HG02943 (cell line): ENCODE results near the gene VILL.
A peak's percentile ranks its signal among the peaks of the same experiment; 100 is the strongest.
"Not testable (repeated sequence)": the region's sequence is repeated elsewhere in the genome, so short reads cannot be mapped to it uniquely, and the experiment has no call there.

ENCODE experiments used
- ATAC-seq: cut with Tn5 transposase; IDR thresholded peaks from one replicate; pipeline ENCODE4 v1.9.1; 2021; ENCODE audit warnings: mild to moderate bottlenecking, low read depth, moderate library complexity; ENCODE audit not compliant: unreplicated experiment

VILL gene

DNA sequence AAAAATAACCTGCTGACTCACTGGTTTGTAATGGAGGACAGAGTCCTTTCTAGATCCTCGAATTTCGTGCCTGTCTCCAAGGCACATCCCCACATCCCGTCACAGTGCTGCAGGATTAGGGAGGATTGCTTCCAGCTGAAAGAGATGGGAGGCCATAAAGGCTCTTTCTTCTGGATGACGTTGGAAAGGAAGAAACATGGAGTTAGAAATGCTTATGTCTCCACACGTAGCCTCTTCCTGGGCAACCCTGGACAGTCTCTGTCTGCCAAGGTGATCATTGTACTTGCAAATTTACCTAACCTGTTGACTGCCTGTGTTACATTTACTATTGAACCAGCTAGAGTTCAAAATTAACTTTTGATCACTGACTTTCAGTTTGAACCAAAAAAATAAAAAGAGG is 27.6 kb upstream of the VILL start:
- no peak for ATAC-seq

DNA sequence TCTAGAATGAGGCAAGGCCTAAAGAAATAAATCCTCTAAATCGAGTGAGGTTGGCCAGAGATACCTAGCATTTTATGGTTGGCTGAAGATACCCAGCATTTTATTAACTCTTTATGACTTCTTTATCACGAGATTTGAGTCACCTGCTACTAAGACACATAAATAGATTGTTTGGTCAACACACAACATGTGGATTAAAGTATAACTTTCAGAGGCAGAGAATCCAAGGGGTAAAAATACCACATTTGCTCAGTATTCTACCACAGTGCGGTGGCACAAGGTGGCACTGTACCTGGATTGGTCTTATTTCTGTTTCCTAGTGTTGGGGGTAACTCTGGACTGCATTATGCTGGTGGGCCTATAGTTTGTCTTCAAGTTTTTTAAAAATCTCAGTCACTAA is 27.0 kb upstream of the VILL start:
- no peak for ATAC-seq

DNA sequence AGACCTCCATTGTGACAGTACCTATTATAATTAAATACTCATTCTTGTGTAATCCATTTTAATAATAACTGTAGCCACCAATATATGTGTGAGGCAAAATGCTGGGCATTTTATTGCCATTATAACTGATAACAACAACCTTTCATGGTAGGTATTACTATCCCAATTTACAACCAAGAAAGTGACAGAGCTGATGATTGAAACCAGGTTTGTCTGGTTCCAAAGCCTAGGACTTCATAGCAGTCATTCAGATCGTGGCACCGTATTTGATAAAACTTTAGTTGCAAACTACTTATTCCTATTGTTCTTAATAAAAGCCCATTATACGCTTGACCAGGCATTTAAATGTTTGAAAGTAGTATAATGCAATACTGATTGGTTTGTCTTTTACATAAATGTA is 26.4 kb upstream of the VILL start:
- ATAC-seq = no peak

DNA sequence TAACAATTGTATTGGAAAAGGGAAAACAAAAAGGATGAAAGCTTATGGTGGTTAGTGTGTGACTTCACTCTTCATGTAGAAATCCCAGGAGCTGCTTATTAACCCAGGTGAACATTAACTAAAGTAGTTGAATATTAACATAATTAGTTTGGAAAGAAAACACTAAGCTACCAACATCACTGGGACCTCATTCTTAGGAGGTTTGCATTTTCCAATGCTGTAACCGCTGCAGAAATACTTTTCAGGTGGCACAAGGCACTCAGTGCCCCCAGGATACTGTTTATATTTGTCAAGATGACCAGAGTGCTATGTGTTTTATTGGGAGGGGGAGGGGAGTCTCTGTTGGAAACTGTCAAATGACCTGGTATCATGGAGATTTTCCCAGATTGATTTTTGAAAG is 25.9 kb upstream of the VILL start:
- ATAC-seq = no peak

DNA sequence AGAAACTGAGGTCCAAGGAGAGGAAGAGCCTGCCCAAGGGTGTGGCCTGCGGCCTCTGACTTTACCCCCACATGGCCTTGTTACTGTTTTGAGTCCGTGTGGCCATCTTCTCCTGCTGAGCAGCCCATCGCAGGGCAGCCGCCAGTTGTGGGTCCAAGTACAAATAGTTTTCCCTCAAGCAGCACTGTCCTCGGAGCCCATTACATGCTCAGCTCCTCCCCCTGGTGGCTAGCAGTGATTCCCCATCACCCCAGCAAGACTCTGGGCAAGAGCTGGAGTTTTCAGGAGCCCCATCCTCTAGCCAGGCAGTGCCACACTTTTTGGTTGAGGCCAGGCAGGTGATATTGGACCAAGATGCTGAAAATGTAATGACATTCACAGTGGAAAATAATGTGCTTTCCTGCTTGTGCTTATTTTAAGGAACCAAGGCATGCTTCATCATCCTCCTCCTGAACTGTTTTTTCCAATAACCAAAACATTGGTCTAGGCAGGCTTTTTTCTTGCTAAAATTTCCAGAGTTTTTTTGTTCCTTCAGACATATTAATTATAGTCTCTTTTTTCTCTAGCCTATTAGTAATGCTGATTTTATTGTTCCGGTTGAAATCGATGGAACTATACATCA is 23.2 kb upstream of the VILL start:
- peak; percentile 60 for ATAC-seq

DNA sequence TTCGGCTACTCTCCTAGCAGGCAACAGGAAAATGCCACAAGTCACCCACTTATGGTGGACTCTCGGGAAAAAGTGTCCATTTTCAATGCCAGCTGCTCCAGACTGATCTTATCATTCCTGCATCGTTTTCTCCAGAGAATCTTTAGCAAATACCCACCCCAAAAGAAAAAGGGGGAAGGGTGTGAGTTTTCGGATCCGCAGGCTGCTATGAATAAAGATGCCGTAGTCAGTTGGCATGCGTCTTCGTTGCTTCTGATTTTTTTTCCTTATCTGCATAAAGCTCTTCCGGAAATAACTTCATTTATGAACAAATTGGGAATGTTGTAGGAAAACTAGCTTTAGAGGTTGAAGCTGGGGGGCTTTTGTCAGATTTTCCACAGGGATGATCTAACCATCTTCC is 22.4 kb upstream of the VILL start:
- ATAC-seq = no peak

DNA sequence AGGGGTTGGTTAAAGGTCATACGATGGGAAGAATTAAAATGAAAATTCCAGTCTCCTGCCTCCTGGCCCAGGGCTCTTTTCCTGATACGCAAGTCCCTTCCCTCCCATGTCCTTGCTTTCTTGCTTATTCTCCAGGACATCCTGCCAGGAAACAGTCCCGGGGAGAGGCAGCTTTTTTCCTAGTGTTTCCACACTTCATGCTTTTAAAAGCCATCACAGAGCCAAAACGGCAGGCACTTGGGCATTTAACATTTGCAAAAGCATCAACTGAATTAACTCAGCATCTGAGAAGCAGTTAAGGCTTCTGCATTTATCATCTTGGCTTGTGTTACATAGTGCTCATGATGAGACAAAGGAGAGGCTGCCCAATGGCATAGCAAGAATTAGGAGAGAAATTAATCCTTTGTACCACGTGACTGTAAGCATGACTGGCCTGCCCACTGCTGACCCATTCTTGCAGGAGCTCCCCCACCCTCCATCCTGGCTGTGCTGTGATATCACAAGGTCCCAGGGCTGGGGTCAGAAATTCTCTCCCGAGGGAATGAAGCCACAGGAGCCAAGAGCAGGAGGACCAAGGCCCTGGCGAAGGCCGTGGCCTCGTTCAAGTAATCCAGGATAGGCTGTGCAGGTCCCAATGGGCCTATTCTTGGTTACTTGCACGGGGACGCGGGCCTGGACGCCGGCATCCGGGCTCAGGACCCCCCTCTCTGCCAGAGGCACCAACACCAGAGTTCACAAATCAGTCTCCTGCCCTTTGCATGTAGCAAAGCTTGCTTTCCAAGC is 21.6 kb upstream of the VILL start:
- no peak for ATAC-seq

DNA sequence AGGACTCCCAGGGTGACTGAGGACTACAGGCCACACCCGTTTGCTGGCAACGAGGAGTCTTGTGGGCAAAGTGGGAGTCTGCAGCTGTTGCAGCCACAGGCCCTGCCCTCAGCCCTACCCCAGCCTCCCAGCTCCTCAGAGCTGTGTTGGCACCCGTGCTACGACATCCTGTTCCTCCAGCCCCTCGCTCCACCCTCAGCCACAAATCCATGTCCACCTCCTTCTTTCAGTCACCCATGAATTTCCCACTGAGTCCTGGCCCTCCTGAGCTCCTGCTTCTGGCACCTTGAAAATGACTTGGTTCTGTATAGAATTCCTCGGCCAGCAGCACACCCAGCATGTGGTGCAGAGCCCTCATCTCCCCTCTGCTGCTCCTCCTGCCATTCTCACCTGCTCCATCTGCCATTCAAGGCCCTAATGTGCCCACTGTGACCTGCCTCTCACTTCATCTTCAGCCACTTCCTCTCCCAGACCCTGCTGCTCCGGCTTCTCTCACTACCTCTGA is 20.9 kb upstream of the VILL start:
- no peak for ATAC-seq

DNA sequence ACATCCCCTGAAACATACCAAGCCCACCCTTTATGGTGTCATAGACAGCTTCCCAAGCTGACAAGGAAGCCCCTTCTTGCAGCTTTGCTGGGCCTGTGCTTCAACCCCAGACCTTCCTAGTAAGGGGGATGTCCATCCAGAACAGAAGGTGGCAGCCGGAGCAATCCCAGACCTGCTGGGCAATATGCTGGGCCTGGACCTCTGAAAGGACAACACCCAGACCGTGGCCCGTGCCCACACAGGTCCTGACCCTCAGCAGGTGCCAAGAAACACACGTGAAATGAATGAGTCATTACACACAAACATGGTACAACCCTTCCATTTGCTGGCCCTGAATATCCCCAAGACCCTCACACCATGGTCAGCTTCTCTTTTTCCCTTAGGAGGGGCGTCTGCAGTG is 19.8 kb upstream of the VILL start:
- no peak for ATAC-seq

DNA sequence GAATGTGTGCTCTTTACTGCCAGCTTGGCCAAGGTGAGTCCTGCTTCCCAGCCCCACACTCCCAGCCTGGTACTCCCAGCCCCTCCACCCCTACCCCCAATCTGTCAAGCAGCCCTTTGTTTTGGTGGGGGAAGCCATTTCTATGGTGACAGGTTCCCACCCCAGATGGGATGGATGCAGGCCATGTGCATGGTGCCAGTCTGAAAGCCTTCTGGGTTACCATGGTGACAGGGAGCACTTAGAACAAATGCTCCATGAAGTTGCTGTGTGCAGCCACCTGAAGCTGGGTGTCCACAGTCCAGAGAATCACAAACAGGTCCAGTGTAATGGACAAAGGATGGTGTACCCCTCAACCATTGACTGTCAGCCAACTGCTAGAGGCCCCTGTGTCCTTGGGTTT is 19.1 kb upstream of the VILL start:
- no peak for ATAC-seq

DNA sequence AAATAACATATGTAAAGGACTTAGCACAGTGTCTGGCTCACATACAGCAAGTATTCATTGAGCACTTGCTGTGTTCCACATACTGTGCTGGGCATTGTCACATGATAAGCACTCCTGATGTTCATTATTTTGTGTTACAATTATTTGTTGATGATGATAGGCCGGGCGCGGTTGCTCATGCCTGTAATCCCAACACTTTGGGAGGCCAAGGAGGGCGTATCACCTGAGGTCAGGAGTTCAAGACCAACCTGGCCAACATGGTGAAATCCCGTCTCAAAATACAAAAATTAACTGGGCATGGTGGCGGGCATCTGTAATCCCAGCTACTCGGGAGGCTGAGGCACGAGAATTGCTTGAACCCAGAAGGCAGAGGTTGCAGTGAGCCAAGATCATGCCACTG is 18.5 kb upstream of the VILL start:
- not testable (repeated sequence) for ATAC-seq

DNA sequence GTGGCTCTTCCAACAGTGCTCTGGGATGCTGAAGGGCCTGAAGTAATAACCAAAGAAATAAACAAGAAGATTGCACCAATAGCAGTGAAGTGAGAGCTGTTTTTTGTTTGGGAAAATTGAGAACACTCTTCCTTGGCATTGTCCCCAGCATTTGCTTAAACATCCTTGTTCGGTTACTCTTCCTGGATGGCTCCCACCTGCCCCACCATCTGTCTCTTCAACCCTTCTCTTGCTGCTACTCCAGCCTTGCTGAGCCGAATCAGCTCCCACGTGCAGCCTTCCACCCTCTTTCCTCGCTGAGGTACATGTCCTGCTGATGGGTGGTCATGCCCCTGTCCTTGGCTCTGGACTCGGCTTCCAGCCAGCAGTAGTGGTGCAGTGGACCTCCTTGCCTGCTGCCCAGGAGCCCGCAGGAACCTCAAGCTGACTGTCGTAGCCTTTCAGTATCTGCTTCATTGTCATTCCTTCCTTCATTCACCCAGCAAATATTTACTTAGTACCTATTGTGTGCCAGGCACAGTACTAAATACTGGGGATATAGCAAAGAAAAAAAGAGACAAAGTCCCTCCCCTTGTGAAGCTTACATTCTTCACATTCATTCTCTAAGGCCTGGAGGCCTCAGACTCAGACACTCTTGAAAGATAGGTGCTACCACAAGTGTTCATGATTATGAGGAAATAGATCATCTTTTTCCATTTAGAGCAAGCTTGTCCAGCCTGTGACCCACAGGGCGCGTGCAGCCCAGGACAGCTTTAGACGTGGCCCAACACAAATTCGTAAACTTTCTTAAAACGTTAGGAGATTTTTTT is 17.1 kb upstream of the VILL start:
- no peak for ATAC-seq

DNA sequence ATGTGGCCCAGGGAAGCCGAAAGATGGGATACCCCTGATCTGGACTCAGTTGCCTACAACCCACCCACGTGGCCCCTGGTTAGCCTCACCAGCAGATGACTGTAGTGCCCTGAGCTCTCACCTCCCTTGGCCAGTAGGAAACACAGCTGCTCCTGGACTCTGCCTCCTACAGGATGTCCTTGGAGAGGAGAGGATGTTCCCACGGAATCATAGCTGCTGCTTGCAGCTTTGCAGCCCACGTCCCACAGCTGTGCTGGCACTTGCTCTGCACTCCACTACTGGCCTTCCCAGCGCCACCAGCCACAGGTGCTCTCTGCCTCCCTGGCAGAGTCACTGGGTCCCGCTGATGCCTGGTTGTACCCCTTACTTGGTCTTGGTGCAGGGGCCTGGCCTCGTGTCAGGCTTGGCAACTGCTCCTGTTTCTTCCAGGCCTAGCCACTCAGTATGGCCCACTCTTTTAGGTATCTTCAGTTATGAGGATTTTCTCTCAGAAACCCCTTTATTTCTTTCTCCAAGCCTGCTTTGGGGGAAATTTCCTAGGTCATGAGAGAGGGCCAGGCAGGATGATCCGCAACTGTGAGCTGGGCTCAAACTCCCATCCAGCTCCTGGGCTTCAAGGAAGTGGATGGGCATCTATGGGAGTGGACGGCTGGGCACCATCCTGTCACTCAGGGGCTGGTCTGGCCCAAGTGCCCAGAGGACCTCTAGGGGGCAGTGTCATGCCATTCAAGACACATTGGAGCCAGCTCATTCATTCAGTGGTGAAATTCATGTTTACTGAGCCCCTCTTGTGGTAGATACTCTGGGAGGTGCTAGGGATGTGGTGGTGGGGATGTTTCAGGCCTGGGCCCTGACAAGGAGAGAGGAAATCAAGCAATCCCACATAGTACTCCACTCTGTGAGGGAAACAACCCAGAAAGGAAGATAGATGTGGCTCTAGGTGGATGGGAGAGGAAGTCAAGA is 16.2 kb upstream of the VILL start:
- ATAC-seq = peak; percentile 77

DNA sequence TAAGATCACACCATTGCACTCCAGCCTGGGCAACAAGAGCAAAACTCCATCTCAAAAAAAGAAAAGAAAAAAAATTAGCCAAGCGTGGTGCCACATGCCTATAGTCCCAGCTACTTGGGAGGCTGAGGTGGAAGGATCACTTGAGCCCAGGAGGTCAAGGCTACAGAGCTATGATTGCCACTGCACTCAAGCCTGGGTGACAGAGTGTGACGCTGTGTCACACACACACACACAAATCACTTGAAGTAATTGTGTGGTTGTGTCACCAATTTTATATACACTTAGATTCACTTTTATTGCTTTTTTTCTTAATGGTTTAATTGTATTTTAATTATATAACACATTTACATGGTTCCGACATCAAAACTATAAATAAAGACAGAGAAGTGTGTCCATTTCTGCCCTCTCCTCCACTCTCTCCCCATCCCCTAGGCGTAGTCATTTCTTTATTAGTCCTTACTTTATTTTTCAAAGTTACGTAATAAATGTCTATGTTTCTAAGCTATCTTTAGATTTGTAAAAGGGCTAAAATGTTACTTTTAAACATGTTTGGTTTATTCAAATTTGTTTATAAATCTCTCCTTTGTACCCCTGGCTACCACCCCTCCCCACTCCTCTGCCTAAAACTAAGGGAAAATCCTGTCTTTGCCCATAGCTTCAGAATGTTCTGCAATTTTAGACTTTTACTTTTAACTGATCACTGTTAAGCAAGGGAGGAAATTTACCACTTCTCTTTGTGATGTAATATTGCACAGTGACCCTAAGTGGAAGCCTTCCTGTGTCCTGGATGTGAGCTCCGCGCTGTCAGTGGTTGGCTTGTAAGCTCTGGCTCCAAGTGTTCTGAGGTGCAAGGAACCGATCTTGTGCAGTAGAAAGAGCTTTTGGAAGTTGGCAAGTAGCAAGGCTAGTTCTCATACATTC is 10.8 kb upstream of the VILL start:
- ATAC-seq = no peak

DNA sequence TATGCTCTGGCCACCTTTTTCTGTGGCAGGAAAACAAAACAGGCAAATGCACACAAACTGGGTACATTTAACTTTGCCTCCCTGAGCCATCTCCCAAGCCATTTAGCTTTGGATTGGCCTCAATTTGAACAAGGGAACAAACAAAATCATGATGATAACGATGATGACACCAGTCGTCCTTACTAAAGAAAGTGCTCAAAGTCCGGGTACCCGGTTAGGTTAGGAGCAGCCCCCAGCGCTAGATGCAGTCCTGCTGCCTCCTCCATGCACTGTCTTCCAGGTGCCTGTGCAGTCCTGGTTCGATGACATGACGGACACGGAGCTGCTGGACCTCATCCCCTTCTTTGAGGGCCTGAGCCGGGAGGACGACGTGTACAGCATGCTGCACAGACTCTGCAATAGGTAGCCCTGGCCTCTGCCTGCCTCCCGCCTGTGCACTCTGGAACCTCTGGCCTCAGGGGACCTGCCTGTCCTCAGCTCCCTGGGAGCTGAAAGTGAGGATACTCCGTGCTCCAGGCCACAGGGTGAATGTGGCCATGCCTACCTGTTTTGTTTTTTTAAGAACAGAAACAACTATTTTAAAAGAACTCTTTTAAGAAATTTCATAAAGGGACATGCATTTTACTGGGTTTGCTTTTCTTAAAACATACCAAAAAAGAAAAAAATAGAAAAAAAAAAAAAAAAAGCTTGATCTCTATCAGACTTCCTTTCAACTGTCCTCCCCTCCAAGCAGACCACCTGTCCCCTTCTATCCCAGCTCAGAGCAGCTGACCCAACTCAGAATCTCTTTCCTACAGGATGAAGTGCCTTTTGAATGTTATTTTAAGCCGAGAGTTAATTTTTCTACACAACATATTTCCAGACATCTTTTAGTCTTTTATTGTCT is 9.9 kb upstream of the VILL start:
- ATAC-seq = no peak

DNA sequence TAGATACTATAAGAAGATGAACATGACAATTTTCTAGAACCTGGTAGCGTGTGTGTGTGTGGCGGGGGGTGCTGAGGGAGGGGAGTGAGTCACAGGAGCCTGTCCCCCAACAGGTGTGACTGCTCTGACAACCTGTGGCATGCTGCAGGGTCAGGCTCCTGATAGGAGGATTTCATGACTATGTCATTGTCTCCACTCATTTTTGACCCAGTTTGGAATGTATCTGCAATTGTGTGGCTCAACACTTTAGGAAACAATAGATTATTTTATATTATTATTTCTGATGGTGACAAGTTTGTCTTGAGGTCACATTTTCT is 9.3 kb upstream of the VILL start:
- ATAC-seq = no peak

DNA sequence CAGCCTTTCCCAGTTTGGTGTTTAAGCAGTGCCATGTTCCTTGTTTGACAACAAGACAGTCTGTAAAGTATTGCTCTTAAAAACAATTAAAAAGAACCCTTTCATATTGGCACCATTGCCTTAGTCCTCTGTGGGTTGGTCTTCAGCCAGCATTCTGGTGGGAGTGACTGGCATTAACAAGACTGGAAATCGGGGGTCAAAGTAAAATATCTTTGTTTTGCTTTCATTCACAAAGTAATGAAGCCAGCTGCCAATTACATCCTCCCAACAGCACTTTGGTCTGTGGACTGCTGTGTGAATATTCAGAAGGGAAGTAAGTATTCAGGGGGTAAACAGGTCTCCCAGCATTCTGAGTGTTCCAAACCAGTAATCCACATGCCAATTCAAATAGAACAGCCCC is 8.3 kb upstream of the VILL start:
- no peak for ATAC-seq

DNA sequence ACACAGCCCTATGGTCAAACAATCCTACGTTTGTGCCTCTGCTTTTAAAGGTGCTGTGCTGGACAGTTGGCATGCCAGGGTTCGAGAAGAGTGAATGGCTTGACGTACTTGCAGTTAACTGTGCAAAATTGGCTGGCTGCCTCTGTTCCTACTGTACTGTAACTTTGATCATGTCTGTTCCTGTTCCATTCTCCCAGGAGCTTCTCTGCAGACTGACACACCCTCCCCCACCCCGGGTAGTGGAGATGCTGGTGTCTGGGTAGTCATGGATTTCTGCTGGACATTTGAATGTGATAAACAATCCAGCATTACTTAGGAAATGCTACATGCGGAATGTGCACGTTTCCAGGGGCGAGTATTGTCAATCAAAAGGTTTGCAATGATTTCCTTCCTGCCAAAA is 6.5 kb upstream of the VILL start:
- ATAC-seq = no peak
